Measurements from ENCODE around the gene EIF2D.
"Not testable (repeated sequence)": the region's sequence is repeated elsewhere in the genome, so short reads cannot be mapped to it uniquely, and the experiment has no call there.

EIF2D gene

DNA sequence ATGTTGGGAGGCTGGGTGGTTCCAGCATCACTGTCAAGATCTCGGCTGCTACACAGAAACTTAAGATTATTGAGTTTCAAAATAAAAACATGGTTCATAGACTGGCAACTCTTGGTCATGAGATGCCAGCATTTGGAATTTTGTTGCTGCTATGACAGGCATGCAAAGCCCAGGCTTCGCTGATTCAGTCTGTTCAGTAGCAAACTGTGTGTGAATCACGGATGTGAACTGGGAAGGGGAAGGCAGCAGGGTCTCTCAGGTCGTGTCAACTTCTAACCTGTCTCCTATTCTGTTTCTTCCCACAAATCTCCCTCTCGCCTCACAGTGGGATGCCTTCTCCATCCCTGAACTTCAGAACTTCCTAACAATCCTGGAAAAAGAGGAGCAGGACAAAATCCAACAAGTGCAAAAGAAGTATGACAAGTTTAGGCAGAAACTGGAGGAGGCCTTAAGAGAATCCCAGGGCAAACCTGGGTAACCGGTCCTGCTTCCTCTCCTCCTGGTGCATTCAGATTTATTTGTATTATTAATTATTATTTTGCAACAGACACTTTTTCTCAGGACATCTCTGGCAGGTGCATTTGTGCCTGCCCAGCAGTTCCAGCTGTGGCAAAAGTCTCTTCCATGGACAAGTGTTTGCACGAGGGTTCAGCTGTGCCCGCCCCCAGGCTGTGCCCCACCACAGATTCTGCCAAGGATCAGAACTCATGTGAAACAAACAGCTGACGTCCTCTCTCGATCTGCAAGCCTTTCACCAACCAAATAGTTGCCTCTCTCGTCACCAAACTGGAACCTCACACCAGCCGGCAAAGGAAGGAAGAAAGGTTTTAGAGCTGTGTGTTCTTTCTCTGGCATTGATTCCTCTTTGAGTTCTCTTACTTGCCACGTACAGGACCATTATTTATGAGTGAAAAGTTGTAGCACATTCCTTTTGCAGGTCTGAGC, 25.5 kb downstream of the EIF2D start:
- DNase-seq, result no peak

DNA sequence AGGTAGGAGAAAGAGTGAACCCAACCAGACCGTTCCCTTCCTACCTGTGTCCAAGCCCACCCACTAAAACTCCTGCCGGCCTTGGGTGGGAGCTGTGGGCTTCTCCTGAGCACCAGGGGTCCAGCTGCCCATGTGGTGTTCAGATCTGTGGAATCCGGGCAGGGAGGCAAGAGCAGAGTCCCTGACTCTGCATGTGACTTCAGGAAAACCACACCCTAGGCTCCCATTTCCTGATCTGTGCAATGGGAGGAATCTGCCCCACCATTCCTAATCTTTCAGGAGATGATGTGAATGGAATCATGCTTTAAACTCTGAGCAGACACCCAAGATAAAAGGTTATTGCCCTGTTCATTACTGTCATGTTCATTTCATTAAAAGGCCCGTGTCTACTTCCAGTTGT, 27.6 kb downstream of the EIF2D start:
- no peak for DNase-seq

DNA sequence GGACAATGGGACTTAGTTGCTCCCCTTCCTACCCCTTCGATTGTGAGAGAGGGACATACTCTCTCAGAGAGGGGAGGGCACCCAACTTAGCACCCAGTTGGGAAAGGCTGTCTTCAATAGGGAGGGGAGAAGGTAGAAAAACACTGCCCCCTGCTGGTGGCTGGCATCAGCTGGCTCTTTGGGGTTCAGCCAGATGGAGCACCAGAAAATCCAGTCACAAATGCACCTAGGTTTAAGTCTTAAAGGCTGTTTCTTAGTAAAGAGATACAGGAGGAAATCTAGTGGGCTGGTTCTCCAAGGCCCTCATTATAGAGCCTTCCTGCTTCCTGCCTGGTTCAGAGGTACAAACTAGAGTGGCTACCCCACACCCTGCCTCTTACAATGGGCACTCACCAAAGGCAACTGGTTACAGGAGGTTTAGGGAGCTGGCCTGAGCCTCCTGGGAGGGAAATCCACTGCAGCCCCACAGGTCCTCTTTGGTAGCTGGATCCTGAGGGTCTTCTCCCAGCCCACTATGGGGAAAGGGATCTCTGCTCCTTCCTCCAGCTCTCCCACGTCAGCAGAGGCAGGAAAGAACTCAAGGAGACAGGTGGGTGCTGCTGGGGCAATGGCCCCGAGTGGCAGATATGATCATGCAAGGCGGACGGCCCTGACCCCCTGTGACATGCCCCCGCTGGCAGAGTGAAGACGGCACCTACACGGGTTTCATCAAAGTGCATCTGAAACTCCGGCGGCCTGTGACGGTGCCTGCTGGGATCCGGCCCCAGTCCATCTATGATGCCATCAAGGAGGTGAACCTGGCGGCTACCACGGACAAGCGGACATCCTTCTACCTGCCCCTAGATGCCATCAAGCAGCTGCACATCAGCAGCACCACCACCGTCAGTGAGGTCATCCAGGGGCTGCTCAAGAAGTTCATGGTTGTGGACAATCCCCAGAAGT, 28.3 kb downstream of the EIF2D start:
- DNase-seq, result peak; percentile 79

DNA sequence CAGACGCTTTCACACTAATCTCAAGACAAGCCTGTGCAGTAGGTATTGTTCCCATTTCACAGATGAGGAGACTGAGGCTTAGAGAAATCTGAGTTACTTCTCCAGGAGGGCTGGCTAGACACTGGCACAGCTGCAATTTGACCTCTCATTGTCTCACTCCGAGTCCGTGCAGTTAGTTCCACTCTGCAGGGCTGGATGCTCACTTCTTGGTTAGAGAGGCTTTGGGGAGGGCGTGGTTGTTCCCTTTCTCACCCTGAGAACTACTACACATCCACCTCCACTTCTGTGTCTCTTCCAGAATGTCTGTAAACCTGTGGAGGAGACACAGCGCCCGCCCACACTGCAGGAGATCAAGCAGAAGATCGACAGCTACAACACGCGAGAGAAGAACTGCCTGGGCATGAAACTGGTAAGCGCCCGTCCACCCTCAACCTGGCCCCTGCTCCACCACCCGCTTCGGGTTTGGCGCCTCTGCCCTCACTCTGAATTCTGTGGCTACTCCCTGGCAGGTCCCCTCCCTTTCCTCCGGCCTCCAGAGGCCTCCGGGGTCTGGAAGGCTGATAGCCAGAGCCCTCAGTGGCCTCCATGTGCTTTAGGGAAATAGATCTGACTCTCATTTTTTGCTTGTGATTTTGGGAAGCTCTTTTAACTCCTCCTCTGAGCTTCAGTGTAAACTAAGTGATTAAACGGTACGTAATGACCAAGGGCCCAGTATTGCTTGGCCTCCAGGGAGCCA, 29.1 kb downstream of the EIF2D start:
- peak; percentile 41 for DNase-seq

DNA sequence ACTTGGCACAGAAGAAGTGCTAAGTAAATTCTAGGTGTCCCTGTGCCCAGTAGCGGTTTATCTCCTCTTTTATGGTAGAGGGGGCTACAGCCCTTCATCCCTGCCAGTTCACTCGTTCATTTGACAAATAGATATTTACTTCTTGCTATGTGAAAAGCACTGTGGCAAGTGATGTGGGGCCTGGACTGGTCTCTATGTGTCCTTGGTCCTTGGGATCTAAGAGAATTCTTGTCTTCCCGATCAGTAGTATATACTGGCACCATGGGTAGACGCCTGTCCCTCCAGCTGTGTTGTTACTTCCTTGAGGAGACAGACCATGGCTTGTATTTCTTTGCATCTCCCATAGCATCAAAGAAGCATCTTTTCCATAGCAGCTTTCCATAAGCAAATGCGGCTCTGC, 29.7 kb downstream of the EIF2D start:
- no peak for DNase-seq

DNA sequence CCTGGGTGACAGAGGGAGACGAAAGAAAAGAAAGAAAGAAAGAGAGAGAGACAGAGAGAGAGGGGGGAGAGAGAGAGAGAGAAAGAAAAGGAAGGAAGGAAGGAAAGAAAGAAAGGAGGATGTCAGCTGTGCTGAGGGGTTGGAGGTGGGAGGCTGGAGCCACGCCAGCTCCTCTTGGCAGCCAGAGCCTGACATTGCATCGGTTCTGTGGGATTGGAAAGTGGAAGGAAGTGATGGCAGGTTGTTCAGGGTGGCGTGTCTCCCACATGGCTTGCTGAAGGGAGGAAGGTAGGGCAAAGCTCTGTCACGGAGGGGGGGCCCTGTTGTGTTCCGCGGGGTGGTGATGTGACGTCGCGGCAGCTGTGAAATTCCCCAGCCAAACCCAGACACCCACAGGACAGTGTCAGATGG, 30.7 kb downstream of the EIF2D start:
- DNase-seq, result peak; percentile 94

DNA sequence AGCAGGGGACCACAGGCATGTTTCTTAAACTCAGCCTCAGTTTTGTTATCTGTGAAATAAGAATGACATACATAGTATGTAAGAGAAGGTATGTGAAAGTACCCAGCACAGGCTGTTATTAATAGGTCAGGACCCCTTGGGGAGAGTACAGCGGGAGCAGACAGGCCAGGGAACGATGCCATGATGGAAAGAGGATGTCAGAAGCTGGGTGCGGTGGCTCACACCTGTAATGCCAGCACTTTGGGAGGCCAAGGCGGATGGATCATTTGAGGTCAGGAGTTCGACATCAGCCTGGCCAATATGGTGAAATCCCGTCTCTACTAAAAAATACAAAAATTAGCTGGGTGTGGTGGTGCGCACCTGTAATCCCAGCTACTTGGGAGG, 31.2 kb downstream of the EIF2D start:
- not testable (repeated sequence) for DNase-seq

- no peak for DNase-seq
These were observed 31.7 kb downstream of the EIF2D start for GRCh38 chr1:206580438-206581113.

- peak; percentile 99 for DNase-seq
These were observed 32.4 kb downstream of the EIF2D start for GRCh38 chr1:206579747-206580437.

DNA sequence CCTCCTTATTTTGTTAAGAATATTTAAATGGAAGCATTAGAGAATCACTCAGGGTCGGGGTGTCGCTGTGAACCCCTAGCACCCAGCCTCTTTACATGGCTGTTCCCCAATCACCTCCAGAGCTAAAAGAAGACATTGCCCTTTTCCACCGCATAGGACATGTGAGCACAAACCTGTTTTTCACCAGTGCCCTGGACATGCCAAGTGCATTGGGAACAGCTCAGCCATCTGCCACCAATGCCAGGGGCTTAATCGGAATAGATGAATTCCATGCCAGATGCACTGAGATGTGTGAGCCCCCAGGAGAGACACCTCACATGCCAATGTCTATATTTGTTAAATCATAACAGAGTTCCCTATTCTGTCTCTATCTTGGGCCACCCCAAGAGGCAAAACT, 33.3 kb downstream of the EIF2D start:
- DNase-seq, result no peak

- DNase-seq, result peak; percentile 75
These were observed 33.9 kb downstream of the EIF2D start for GRCh38 chr1:206578068-206578977.

- DNase-seq, result peak; percentile 61
These were observed 34.6 kb downstream of the EIF2D start for GRCh38 chr1:206577626-206578025.

DNA sequence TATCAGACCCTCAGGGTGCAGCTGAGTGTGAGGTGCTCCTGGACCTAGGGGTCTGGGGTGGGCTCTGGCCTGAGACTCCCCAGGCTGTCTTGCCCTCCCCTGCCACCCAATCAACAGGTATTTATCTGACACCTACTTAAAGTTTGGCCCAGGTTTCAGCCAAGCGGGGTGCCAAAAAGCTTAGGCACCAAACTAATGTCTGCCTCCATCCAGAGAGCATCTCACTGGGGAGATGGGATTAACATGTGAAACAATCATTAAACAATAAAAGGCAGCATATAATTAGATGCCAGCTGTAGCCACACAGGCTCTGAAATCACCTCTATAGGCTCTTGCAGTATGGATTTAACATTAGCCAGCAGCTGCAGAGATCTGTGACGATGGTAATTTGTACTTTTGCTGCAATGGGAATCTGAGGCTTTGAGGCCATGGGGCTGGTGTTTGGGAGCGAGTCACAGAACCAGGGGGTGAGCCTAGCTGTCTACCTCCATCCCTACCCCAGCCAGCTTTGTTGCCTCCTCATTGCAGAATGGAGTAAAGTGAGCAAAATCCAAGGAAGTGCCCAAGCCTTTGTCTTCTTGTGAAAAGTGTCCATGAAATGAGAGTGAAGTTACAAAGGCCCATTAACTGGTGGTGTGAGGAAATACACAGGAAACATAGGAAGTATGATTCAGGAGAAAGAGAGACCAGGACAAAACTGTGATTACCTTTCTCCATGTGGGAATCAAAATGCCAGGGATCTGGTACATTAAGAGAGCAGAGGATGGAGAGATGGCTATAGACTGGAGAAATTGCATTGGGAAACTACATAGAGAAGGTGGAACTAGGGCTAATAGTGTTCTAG, 36.1 kb downstream of the EIF2D start:
- DNase-seq, result no peak

DNA sequence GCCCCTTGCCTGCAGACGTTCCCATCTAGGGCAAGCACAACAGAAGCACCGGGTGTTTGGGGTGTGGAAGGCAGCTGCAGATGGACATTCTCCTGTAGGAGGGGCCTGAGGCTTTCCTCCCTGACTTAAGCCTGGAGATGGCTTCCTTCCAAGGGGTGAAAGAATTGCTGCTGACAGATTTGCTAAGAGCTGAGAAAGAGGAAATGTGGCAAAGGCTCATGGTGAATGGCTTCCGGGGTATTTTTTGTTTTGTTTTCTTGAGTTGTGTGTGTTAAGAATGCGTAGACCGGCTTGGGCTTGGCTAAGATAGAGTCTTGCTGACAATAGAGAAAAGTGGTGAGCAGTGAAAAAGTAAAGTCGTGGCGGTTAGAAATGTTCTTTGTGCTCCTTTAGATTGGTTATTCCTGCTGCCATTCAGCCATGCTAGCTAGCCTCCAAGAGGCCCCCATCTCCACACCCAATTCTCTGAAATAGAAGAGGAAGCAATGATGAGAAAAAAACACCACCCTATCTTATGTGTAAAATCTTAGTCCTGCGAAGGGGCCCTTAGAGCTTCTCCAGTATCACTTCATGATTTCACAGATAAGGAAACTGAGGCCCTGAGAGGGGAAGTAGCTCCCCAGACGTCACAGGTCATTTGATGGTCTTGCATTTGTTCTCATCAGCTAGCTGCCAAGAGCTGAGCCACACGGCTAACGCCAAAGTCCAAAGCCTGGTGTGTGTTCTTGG, 36.9 kb downstream of the EIF2D start:
- DNase-seq, result peak; percentile 96

- DNase-seq, result no peak
These were observed 38.5 kb downstream of the EIF2D start for GRCh38 chr1:206573762-206574161.

DNA sequence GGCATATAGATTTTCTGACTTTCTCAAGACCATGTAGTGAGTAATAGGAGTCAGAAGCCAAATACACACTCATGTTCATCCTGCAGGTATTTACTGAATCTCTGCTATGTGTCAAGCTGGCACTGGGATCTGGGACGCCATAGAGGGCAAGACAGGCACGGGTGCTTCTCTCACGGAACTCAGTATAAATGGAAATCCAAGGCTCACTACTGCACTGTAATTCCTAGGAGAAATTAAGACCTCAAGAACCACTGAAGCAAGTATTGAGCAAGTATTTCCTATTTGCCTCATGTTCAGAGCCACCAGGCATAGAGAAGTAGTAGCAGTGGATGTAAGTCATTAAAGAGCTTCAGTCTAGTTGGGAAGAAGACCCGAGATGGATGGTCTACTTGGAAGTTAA, 38.9 kb downstream of the EIF2D start:
- DNase-seq, result peak; percentile 59

GRCh38 chr1:206572835-206573234, 39.4 kb downstream of the EIF2D start:
- no peak for DNase-seq

- DNase-seq, result no peak
These were observed 41.7 kb downstream of the EIF2D start for GRCh38 chr1:206570529-206570928.

DNA sequence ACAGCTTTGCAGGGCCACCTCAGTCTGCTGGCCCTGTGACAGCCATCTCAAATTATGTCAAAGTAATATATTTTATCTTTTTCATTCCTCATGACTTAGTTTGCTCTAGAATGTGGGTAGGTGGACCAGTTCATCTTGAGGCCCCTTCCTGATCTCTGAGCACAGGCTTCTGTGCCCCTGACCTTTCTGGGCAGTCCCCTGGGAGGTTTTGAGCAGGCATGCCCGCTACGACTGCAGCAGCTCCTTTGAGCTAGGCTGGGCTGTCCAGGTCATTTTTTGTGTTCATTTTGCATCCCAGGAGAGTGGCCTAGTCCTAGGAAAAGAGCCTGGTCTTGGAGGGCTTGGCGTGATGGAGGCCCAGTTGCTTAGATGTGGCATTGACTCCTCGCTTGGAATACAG, 42.7 kb downstream of the EIF2D start:
- no peak for DNase-seq
